Natural killer cell (primary cell): ENCODE data around the gene DCXR. TPM values are rescaled to one million over a fixed set of nuclear protein-coding genes. Genes with fewer than 3 reads are reported as not detected.

Experiments
- ATAC-seq, 3 donors: fragments of 150-1000 bp in 2 of 3; fragments of 200-7000 bp in 1 of 3; cut with Tn5 transposase; 1 replicate in 1 of 3; 2 replicates in 2 of 3; pipeline ENCODE4 v1.10.0; 2021; ENCODE audit warnings: mild to moderate bottlenecking in 2 of 3, moderate library complexity in 2 of 3
- DNase-seq, 2 donors: peaks; one replicate each; pipeline versions ENCODE4 v3.0.0 to v3.0.0-alpha.2; 2013 to 2021; ENCODE audit warnings: mixed read lengths in 1 of 2
- H3K27ac ChIP-seq: one replicate; pipeline ENCODE4 v1.5.1; 2013; ENCODE audit warnings: mild to moderate bottlenecking, low read length
- H3K27me3 ChIP-seq: one replicate; pipeline ENCODE4 v1.6.1; 2013; ENCODE audit warnings: low read length; ENCODE audit not compliant: control insufficient read depth, insufficient read depth
- H3K36me3 ChIP-seq: one replicate; pipeline ENCODE4 v1.6.1; 2013; ENCODE audit warnings: low read length; ENCODE audit not compliant: control insufficient read depth, insufficient read depth
- H3K4me1 ChIP-seq: one replicate; pipeline ENCODE4 v1.6.1; 2013; ENCODE audit warnings: low read length; ENCODE audit not compliant: control insufficient read depth, insufficient read depth
- H3K4me3 ChIP-seq: one replicate; pipeline ENCODE4 v1.5.1; 2013; ENCODE audit warnings: low read length
- H3K9me3 ChIP-seq: one replicate; pipeline ENCODE4 v1.6.1; 2013; ENCODE audit warnings: low read length; ENCODE audit not compliant: control insufficient read depth, insufficient read depth
- H3K27ac Mint-ChIP-seq, 2 donors: one replicate each; pipeline ENCODE4 v1.8.0; 2022; ENCODE audit warnings: mild to moderate bottlenecking in 2 of 2, mixed read lengths in 2 of 2, moderate library complexity in 1 of 2
- H3K27me3 Mint-ChIP-seq, 2 donors: one replicate each; pipeline ENCODE4 v1.8.0; 2022; ENCODE audit warnings: low read depth in 2 of 2, mixed read lengths in 2 of 2
- H3K36me3 Mint-ChIP-seq: one replicate; pipeline ENCODE4 v1.8.0; 2022; ENCODE audit warnings: mixed read lengths
- H3K4me1 Mint-ChIP-seq, 2 donors: one replicate each; pipeline ENCODE4 v1.8.0; 2022; ENCODE audit warnings: mixed read lengths in 2 of 2
- H3K4me3 Mint-ChIP-seq: one replicate; pipeline ENCODE4 v1.8.0; 2022; ENCODE audit warnings: mild to moderate bottlenecking, moderate library complexity, mixed read lengths
- H3K9me3 Mint-ChIP-seq, 2 donors: one replicate each; pipeline ENCODE4 v1.8.0; 2022; ENCODE audit warnings: mixed read lengths in 2 of 2
- WGBS: methylation state at CpG from one replicate; pipeline ENCODE4 v1.1.7; 2013; ENCODE audit warnings: missing lambda C conversion rate; ENCODE audit not compliant: insufficient coverage; 5-methylcytosine and 5-hydroxymethylcytosine counted together
- intact Hi-C: fragments of 100-400 bp; cut with micrococcal nuclease; formaldehyde crosslinking; loops from one replicate; pipeline ENCODE4 v1.14.2; 2022
- total RNA-seq, 4 donors: library from RNA; stranded (reverse); fragments of 120-200 nt in 1 of 4; gene quantifications; one replicate each; pipeline versions ENCODE4 v1.2.3 to v1.2.4, GENCODE V29; 2013 to 2022
- TF ChIP-seq, protein P1 (sequence below): fragments of 200-600 bp; IDR thresholded peaks from one replicate; pipeline ENCODE4 v1.8.0; 2022; ENCODE audit warnings: antibody characterized with exemption

The DCXR gene
- total RNA-seq, 3 donors from 2014 or later (not counting 1 experiment from before 2014, with no cell fraction given), result 93.9 to 171 (median 145) TPM

DNA sequence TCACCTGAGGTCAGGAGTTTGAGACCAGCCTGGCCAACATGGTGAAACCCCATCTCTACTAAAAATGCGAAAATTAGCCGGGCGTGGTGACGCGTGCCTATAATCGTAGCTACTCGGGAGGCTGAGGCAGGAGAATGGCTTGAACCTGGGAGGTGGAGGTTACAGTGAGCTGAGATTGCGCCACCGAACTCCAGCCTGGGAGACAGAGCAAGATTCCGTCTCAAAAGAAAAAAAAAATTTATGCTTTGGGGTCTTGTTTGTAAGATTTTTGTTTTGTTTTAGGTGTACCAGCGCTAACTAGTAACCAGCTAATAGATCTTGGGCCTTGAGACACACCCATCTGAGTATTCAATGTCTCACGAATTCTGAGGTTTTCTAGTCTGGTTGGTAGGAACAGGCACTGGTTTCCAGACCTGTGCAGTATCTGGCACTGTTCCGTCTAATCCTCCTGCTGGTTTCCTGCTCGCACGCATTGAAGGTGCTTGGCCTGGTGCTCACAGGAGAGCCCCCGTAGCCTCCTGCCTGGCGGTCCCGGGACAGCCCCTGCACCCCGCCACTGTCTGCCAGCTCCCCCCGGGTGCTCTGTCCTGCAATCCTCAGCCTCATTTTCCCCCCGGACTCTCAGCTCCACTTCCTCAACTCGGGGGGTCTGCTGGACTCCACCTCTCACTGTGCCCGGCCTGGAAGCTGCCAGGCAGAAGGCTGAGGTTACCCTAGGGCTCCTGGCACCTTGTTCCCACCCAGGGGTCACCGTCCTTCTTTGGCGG, 38.7 kb upstream of the DCXR start:
- Histone ChIP-seq H3K27ac (no peak overlapping the region), H3K9me3 (no peaks in the 10 kb centered on the region), H3K4me3 (no peak overlapping the region), H3K36me3 (peaks cover 13% of the 10 kb centered on the region), H3K4me1 (no peaks in the 10 kb centered on the region), H3K27me3 (no peaks in the 10 kb centered on the region)
- Mint-ChIP-seq H3K4me3 (no peak overlapping the region), H3K27me3 (no peaks in the 10 kb centered on the region), H3K4me1 (no peaks in the 10 kb centered on the region), H3K27ac (no peak overlapping the region), H3K36me3 (no peaks in the 10 kb centered on the region), H3K9me3 (no peaks in the 10 kb centered on the region)
- TF ChIP-seq, protein P1, sequence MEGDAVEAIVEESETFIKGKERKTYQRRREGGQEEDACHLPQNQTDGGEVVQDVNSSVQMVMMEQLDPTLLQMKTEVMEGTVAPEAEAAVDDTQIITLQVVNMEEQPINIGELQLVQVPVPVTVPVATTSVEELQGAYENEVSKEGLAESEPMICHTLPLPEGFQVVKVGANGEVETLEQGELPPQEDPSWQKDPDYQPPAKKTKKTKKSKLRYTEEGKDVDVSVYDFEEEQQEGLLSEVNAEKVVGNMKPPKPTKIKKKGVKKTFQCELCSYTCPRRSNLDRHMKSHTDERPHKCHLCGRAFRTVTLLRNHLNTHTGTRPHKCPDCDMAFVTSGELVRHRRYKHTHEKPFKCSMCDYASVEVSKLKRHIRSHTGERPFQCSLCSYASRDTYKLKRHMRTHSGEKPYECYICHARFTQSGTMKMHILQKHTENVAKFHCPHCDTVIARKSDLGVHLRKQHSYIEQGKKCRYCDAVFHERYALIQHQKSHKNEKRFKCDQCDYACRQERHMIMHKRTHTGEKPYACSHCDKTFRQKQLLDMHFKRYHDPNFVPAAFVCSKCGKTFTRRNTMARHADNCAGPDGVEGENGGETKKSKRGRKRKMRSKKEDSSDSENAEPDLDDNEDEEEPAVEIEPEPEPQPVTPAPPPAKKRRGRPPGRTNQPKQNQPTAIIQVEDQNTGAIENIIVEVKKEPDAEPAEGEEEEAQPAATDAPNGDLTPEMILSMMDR, result no peak
- intact Hi-C loops, result no loop called here
- 87% methylated on average over 25 of the region's 25 CpGs for WGBS
- DNase-seq (no peak), ATAC-seq (no peak)

DNA sequence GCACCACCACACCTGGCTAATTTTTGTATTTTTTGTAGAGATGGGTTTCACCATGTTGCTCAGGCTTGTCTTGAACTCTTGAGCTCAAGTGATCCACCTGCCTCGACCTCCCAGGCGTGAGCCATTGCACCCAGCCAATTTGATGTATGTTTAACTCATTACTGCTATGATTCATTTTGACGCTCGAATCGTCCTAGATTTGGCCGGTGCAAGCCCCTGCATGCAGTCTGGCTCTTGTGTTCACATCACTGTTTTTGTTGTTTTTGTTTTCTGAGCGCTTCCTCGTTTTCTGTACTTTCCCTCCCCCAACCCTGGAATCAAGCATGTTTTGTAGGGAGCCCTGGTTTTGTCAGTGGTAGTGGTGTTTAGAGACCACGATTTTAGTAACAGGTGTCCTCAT, 35.9 kb upstream of the DCXR start:
- no peak overlapping the region for H3K4me3 ChIP-seq
- ATAC-seq (no peak), DNase-seq (no peak)
- TF ChIP-seq, protein P1, result no peak
- Mint-ChIP-seq H3K36me3 (no peaks in the 10 kb centered on the region), H3K4me3 (no peak overlapping the region), H3K9me3 (no peaks in the 10 kb centered on the region), H3K4me1 (no peaks in the 10 kb centered on the region), H3K27ac (no peak overlapping the region), H3K27me3 (no peaks in the 10 kb centered on the region)
- H3K9me3 ChIP-seq, result no peaks in the 10 kb centered on the region
- no peaks in the 10 kb centered on the region for H3K36me3 ChIP-seq
- H3K4me1 ChIP-seq, result no peaks in the 10 kb centered on the region
- no peak overlapping the region for H3K27ac ChIP-seq
- 93% methylated on average over 7 of the region's 9 CpGs for WGBS
- H3K27me3 ChIP-seq, result no peaks in the 10 kb centered on the region
- intact Hi-C loops, result no loop called here

DNA sequence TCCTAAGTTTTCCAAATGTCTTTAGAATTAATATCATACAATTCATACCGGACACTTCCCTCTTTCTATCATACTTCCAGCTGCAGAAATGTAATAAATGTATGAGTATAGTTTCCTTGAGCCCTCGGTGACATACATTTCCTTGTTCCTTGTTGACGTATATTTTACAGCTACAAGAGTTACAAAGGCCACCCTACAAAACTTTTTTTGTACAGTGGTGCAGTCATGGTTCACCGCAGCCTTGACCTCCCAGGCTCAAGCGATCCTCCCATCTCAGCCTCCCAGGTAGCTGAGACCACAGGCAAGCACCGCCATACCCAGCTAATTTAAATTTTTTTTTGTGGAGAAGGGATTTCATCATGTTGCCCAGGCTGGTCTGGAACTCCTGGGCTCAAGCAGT, 35.3 kb upstream of the DCXR start:
- Mint-ChIP-seq H3K36me3 (no peaks in the 10 kb centered on the region), H3K27ac (no peak overlapping the region), H3K9me3 (no peaks in the 10 kb centered on the region), H3K27me3 (no peaks in the 10 kb centered on the region), H3K4me1 (no peaks in the 10 kb centered on the region), H3K4me3 (no peak overlapping the region)
- intact Hi-C loops, result no loop called here
- Histone ChIP-seq H3K27me3 (no peaks in the 10 kb centered on the region), H3K27ac (no peak overlapping the region), H3K9me3 (no peaks in the 10 kb centered on the region), H3K4me3 (no peak overlapping the region), H3K4me1 (no peaks in the 10 kb centered on the region), H3K36me3 (no peaks in the 10 kb centered on the region)
- 91% methylated on average over 5 of the region's 6 CpGs for WGBS
- DNase-seq (no peak), ATAC-seq (no peak)
- TF ChIP-seq, protein P1, result no peak

DNA sequence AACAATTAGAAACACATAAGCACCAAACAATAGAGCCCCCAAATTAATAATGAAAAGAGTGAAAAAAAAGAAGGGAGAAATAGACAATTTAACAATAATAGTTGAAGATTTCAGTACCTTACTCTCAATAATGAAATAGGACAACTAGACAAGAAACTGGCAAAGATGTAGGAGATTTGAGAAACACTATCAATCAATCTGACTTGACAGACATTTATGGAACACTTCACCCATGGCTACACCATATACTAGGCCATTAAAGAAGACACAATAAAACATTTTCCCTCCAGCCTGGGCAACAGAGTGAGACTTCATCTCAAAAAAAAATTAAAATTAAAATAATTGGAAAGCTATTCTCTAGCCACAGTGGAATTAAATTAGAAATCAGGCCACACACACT, 33.1 kb upstream of the DCXR start:
- no peaks in the 10 kb centered on the region for H3K9me3 Mint-ChIP-seq
- no peak for ATAC-seq
- DNase-seq, result no peak
- no peaks in the 10 kb centered on the region for H3K9me3 ChIP-seq
- no peak overlapping the region for H3K27ac ChIP-seq
- H3K4me3 ChIP-seq, result no peak overlapping the region
- H3K36me3 ChIP-seq, result no peaks in the 10 kb centered on the region
- H3K27me3 ChIP-seq, result no peaks in the 10 kb centered on the region
- H3K4me1 ChIP-seq, result peaks cover 10% of the 10 kb centered on the region
- intact Hi-C loops, result no loop called here
- no peak overlapping the region for H3K27ac Mint-ChIP-seq
- peaks cover 4 to 7% of the 10 kb centered on the region in 2 donors for H3K4me1 Mint-ChIP-seq
- H3K4me3 Mint-ChIP-seq, result no peak overlapping the region
- TF ChIP-seq, protein P1, result no peak
- no peaks in the 10 kb centered on the region for H3K27me3 Mint-ChIP-seq
- no peaks in the 10 kb centered on the region for H3K36me3 Mint-ChIP-seq
